PFSK-1 (cell line): Measurements from ENCODE around the gene MSLN.

Experiments used
- FOXP2 ChIP-seq: optimal IDR thresholded peaks from 2 replicates; pipeline ENCODE3; 2011; ENCODE audit warnings: borderline replicate concordance, control low read depth, inconsistent platforms; ENCODE audit not compliant: insufficient read depth; ENCODE audit errors: extremely low read length, extremely low read depth
- POLR2AphosphoS5 ChIP-seq: IDR thresholded peaks from 2 replicates; pipeline ENCODE4 v1.6.1; 2012; ENCODE audit warnings: low read depth, mild to moderate bottlenecking, control low read depth, low read length, moderate library complexity
- REST ChIP-seq, 2 experiments: IDR thresholded peaks; 2 replicates each; pipeline versions ENCODE4 v1.6.1 to v1.8.0; 2011 to 2012; ENCODE audit warnings: low read depth in 2 of 2, low read length in 2 of 2, control low read depth in 1 of 2, inconsistent platforms in 1 of 2, mild to moderate bottlenecking in 1 of 2, moderate library complexity in 1 of 2; ENCODE audit not compliant: insufficient read depth in 1 of 2
- SIN3A ChIP-seq: IDR thresholded peaks from 2 replicates; pipeline ENCODE4 v1.6.1; 2012; ENCODE audit warnings: mild to moderate bottlenecking, low read length, moderate library complexity, borderline replicate concordance; ENCODE audit not compliant: insufficient read depth
- TAF1 ChIP-seq: IDR thresholded peaks from 2 replicates; pipeline ENCODE4 v1.6.1; 2012; ENCODE audit warnings: low read length, control low read depth, borderline replicate concordance; ENCODE audit not compliant: insufficient read depth

MSLN gene

GRCh38 chr16:789191-789850 is 28.8 kb downstream of the MSLN start:
- TF ChIP-seq FOXP2 (no peak), SIN3A (no peak), POLR2AphosphoS5 (no peak), TAF1 (no peak), REST (IDR thresholded peaks at IDR 0.05; ENCODE audit: insufficient read depth in 1 of 2, low read depth in 2 of 2, low read length in 2 of 2) (no peak)

- TF ChIP-seq SIN3A, result no peak
- no peak for TF ChIP-seq POLR2AphosphoS5
- TF ChIP-seq FOXP2, result no peak
- no peak for TF ChIP-seq REST (IDR thresholded peaks at IDR 0.05; ENCODE audit: insufficient read depth in 1 of 2, low read depth in 2 of 2, low read length in 2 of 2)
- TF ChIP-seq TAF1, result no peak
Measured at GRCh38 chr16:790086-790485, 29.6 kb downstream of the MSLN start.

- TF ChIP-seq SIN3A (no peak), TAF1 (no peak), POLR2AphosphoS5 (no peak), REST (IDR thresholded peaks at IDR 0.05; ENCODE audit: insufficient read depth in 1 of 2, low read depth in 2 of 2, low read length in 2 of 2) (no peak), FOXP2 (no peak)
Measured at GRCh38 chr16:791131-791530, 30.6 kb downstream of the MSLN start.

GRCh38 chr16:792221-792995 is 31.9 kb downstream of the MSLN start:
- TF ChIP-seq TAF1, result no peak
- no peak for TF ChIP-seq REST (IDR thresholded peaks at IDR 0.05; ENCODE audit: insufficient read depth in 1 of 2, low read depth in 2 of 2, low read length in 2 of 2)
- TF ChIP-seq FOXP2, result no peak
- TF ChIP-seq SIN3A, result no peak
- TF ChIP-seq POLR2AphosphoS5, result no peak
